Endothelial cell of umbilical vein (primary cell): ENCODE measurements around the gene ARHGAP10. TPM values are rescaled to one million over a fixed set of nuclear protein-coding genes. Genes with fewer than 3 reads are reported as not detected.

Source experiments
- BruUV-seq: library from RNA; stranded (reverse); fragments of 400-500 nt; replicated peaks from 2 replicates; lab custom pipeline; 2021; lab: Mats Ljungman, UMichigan
- CTCF ChIA-PET: fragments of 300-600, 350-600 bp; sonication (Branson Sonifier 250); formaldehyde crosslinking; loops from one replicate; lab custom pipeline; 2021; ENCODE audit warnings: antibody characterized with exemption, inconsistent platforms; lab: Charles Lee
- POLR2A ChIA-PET: fragments of 300-600, 350-600 bp; sonication (Branson Sonifier 250); formaldehyde crosslinking; loops from one replicate; lab custom pipeline; 2021; ENCODE audit warnings: antibody characterized with exemption, inconsistent platforms; lab: Charles Lee
- DNase-seq: peaks from one replicate; pipeline ENCODE4 v3.0.0-alpha.2; 2011; ENCODE audit warnings: low read depth, low spot score
- FAIRE-seq: peaks from 2 replicates; lab custom pipeline; 2011; peaks lifted over from hg19 to GRCh38; lab: Jason Lieb, UNC
- H2AFZ ChIP-seq: 2 replicates; pipeline ENCODE4 v1.6.0; 2012; ENCODE audit warnings: low read depth, low read length, control low read depth, inconsistent platforms
- H3K27ac ChIP-seq: 2 replicates; pipeline ENCODE4 v1.5.1; 2011; ENCODE audit warnings: low read depth, mild to moderate bottlenecking, control low read depth, low read length, moderate library complexity; ENCODE audit not compliant: insufficient read depth
- H3K27me3 ChIP-seq, 2 experiments: 2 replicates each; pipeline versions ENCODE4 v1.6.0 to v1.6.1; 2011; ENCODE audit warnings: low read length in 2 of 2, mixed read lengths in 1 of 2; ENCODE audit not compliant: control insufficient read depth in 2 of 2, insufficient read depth in 2 of 2
- H3K36me3 ChIP-seq, 2 experiments: 2 replicates in 1 of 2; 3 replicates in 1 of 2; pipeline ENCODE4 v1.5.1; 2011; ENCODE audit warnings: low read length in 2 of 2, mild to moderate bottlenecking in 1 of 2, moderate library complexity in 1 of 2; ENCODE audit not compliant: control insufficient read depth in 2 of 2, insufficient read depth in 2 of 2; ENCODE audit errors: extremely low read depth in 1 of 2
- H3K4me1 ChIP-seq: 3 replicates; pipeline ENCODE4 v1.5.1; 2011; ENCODE audit warnings: mild to moderate bottlenecking, low read length; ENCODE audit not compliant: control insufficient read depth, insufficient read depth; ENCODE audit errors: extremely low read depth
- H3K4me2 ChIP-seq: 2 replicates; pipeline ENCODE4 v1.6.1; 2011; ENCODE audit warnings: low read length, control low read depth, mixed read lengths; ENCODE audit not compliant: insufficient read depth
- H3K4me3 ChIP-seq, 3 experiments: fragments of 200-600 bp in 1 of 3; sonication (generic), shearing (Covaris generic) in 1 of 3; replicated peaks in 1 of 3; 2 replicates each; pipeline ENCODE4 v1.5.1; 2011 to 2016; ENCODE audit warnings: control low read depth in 3 of 3, low read length in 3 of 3, mild to moderate bottlenecking in 2 of 3, inconsistent platforms in 1 of 3, low read depth in 1 of 3, moderate library complexity in 1 of 3; ENCODE audit not compliant: insufficient read depth in 1 of 3
- H3K79me2 ChIP-seq: 2 replicates; pipeline ENCODE4 v1.6.0; 2012; ENCODE audit warnings: low read length, inconsistent platforms; ENCODE audit not compliant: control insufficient read depth, insufficient read depth
- H3K9ac ChIP-seq: replicated peaks from 2 replicates; pipeline ENCODE3; 2011; ENCODE audit warnings: low read length, control low read depth; ENCODE audit not compliant: insufficient read depth; ENCODE audit errors: extremely low read depth
- H3K9me1 ChIP-seq: replicated peaks from 3 replicates; pipeline ENCODE4 v1.6.0; 2011; ENCODE audit warnings: mild to moderate bottlenecking, low read length; ENCODE audit not compliant: control insufficient read depth, insufficient read depth; ENCODE audit errors: extremely low read depth
- H3K9me3 ChIP-seq: replicated peaks from 2 replicates; pipeline ENCODE4 v1.5.1; 2012; ENCODE audit warnings: low read length, inconsistent platforms; ENCODE audit not compliant: control insufficient read depth, insufficient read depth
- H4K20me1 ChIP-seq: replicated peaks from 2 replicates; pipeline ENCODE3; 2011; ENCODE audit warnings: mild to moderate bottlenecking, low read length; ENCODE audit not compliant: control insufficient read depth, insufficient read depth; ENCODE audit errors: extremely low read depth
- EZH2 ChIP-seq: IDR thresholded peaks from 2 replicates; pipeline ENCODE4 v1.6.1; 2012; ENCODE audit warnings: borderline replicate concordance, low read depth, mild to moderate bottlenecking, moderate library complexity, low read length, inconsistent platforms; ENCODE audit not compliant: severe bottlenecking
- FOS ChIP-seq: IDR thresholded peaks from 2 replicates; pipeline ENCODE4 v1.6.1; 2011; ENCODE audit warnings: mild to moderate bottlenecking, low read length, moderate library complexity, borderline replicate concordance; ENCODE audit not compliant: insufficient read depth
- JUN ChIP-seq: IDR thresholded peaks from 2 replicates; pipeline ENCODE4 v1.6.1; 2011; ENCODE audit warnings: borderline replicate concordance, low read depth; ENCODE audit not compliant: insufficient read length, insufficient read depth
- MYC ChIP-seq: IDR thresholded peaks from one replicate; pipeline ENCODE4 v1.6.1; 2011; ENCODE audit warnings: mild to moderate bottlenecking, low read depth, low read length
- POLR2A ChIP-seq: IDR thresholded peaks from 2 replicates; pipeline ENCODE4 v1.6.1; 2012; ENCODE audit warnings: low read depth, mild to moderate bottlenecking, control low read depth, low read length
- dilution Hi-C: fragments of 300-500 bp; cut with MboI; formaldehyde crosslinking; loops from one replicate; pipeline ENCODE4 v1.15.0; 2019; ENCODE audit warnings: low sequenced_read_pairs; ENCODE audit not compliant: extremely low pct_ligation_motif_present
- intact Hi-C: fragments of 100-400 bp; cut with micrococcal nuclease; formaldehyde crosslinking; loops from one replicate; pipeline ENCODE4 v1.10.0; 2022
- polyA plus RNA-seq, 4 experiments: library from polyadenylated mRNA; depleted of rRNA in 3 of 4; stranded (reverse) in 3 of 4; unstranded in 1 of 4; fragments of >200 nt; gene quantifications; 2 replicates each; pipeline versions ENCODE4 v1.2.1 to v1.2.3, GENCODE V29; 2011 to 2012; ENCODE audit warnings: missing spikeins in 1 of 4
- total RNA-seq: library from RNA; stranded (reverse); gene quantifications from 2 replicates; pipeline ENCODE4 v1.2.3, GENCODE V29; 2021
- TF ChIP-seq, protein P1 (sequence below): IDR thresholded peaks from 2 replicates; pipeline ENCODE4 v1.6.1; 2011; ENCODE audit not compliant: insufficient read depth, insufficient read length
- TF ChIP-seq, protein P2 (sequence below), 2 donors: IDR thresholded peaks; 1 replicate in 1 of 2; 2 replicates in 1 of 2; pipeline ENCODE4 v1.5.1; 2011; ENCODE audit warnings: low read length in 2 of 2, mild to moderate bottlenecking in 2 of 2, moderate library complexity in 2 of 2, control low read depth in 1 of 2, inconsistent platforms in 1 of 2, low read depth in 1 of 2; ENCODE audit not compliant: insufficient read depth in 1 of 2; ENCODE audit errors: extremely low read depth in 1 of 2

ARHGAP10 gene
- total and polyA plus RNA-seq, 2 donors (not counting 3 experiments of a cell fraction or from before 2014, with no cell fraction given) = 20.4 to 36.7 TPM

DNA sequence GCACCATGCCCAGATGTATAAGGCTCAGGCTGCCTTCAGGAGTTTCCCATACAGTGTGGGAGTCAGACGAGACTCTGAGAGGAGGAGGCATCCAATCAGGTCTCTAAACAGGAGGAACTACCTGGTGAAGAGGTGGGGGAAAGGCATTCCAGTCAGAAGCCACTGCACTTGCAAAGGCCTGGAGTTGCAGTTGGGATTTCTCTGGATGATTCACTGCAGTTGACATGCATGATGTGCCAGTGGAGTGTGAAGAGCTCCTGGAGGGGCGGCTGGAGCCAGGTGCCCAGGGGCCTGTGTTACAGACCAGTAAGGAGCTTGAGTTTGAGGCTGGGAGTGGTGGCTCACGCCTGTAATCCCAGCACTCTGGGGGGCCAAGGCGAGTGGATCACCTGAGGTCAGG is 339.1 kb downstream of the ARHGAP10 start:
- no peak overlapping the region for H3K9ac ChIP-seq
- no TSS peak for BruUV-seq
- no peak overlapping the region for H3K27ac ChIP-seq
- DNase-seq (no peak), FAIRE-seq (no peak)
- H3K79me2 ChIP-seq = no peaks in the 10 kb centered on the region
- CTCF ChIA-PET = interaction anchor here (0.9 to 1.4 kb wide), 2 partner anchors 87 to 960 kb away, joined by 3 to 4 read pairs; no protein-coding TSS in a partner anchor
- no peak overlapping the region for H3K4me3 ChIP-seq
- H3K9me3 ChIP-seq = no peaks in the 10 kb centered on the region
- no peaks in the 10 kb centered on the region for H3K4me1 ChIP-seq
- POLR2A ChIA-PET = no interaction called here
- H3K4me2 ChIP-seq = no peak overlapping the region
- no peaks in the 10 kb centered on the region for H3K36me3 ChIP-seq
- TF ChIP-seq EZH2 (no peak), FOS (no peak), MYC (no peak), POLR2A (no peak), JUN (no peak)
- TF ChIP-seq, protein P1, sequence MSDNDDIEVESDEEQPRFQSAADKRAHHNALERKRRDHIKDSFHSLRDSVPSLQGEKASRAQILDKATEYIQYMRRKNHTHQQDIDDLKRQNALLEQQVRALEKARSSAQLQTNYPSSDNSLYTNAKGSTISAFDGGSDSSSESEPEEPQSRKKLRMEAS = no peak
- TF ChIP-seq, protein P2, sequence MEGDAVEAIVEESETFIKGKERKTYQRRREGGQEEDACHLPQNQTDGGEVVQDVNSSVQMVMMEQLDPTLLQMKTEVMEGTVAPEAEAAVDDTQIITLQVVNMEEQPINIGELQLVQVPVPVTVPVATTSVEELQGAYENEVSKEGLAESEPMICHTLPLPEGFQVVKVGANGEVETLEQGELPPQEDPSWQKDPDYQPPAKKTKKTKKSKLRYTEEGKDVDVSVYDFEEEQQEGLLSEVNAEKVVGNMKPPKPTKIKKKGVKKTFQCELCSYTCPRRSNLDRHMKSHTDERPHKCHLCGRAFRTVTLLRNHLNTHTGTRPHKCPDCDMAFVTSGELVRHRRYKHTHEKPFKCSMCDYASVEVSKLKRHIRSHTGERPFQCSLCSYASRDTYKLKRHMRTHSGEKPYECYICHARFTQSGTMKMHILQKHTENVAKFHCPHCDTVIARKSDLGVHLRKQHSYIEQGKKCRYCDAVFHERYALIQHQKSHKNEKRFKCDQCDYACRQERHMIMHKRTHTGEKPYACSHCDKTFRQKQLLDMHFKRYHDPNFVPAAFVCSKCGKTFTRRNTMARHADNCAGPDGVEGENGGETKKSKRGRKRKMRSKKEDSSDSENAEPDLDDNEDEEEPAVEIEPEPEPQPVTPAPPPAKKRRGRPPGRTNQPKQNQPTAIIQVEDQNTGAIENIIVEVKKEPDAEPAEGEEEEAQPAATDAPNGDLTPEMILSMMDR (IDR thresholded peaks at IDR 0.05; ENCODE audit: extremely low read depth in 1 of 2, insufficient read depth in 1 of 2, low read depth in 1 of 2, low read length in 2 of 2) = no peak
- intact Hi-C loops = no loop called here
- H3K9me1 ChIP-seq = no peaks in the 10 kb centered on the region
- H3K27me3 ChIP-seq = no peaks in the 10 kb centered on the region
- no peak overlapping the region for H2AFZ ChIP-seq
- H4K20me1 ChIP-seq = no peaks in the 10 kb centered on the region
- dilution Hi-C loops = no loop called here
